DOHH2 (cell line): ENCODE measurements around the gene PLCL1.

Experiments
- H3F3A ChIP-seq: fragments of 200-600 bp; sonication (generic), shearing (Covaris generic); 2 replicates; pipeline ENCODE4 v1.6.0; 2016; ENCODE audit warnings: antibody characterized with exemption, mild to moderate bottlenecking; ENCODE audit not compliant: control insufficient read depth, insufficient read depth
- H3K27ac ChIP-seq: fragments of 200-600 bp; sonication (generic); 2 replicates; pipeline ENCODE4 v1.5.1; 2014; ENCODE audit warnings: low read depth, mild to moderate bottlenecking, low read length, moderate library complexity
- H3K27me3 ChIP-seq: fragments of 200-600 bp; sonication (generic); 2 replicates; pipeline ENCODE4 v1.6.1; 2014; ENCODE audit warnings: mild to moderate bottlenecking, low read length, mixed read lengths; ENCODE audit not compliant: control insufficient read depth
- H3K36me3 ChIP-seq: fragments of 200-600 bp; sonication (generic); 2 replicates; pipeline ENCODE4 v1.6.1; 2014; ENCODE audit warnings: mild to moderate bottlenecking, low read length, moderate library complexity, mixed read lengths; ENCODE audit not compliant: control insufficient read depth
- H3K4me1 ChIP-seq: fragments of 200-600 bp; sonication (generic); 2 replicates; pipeline ENCODE4 v1.6.1; 2014; ENCODE audit warnings: mild to moderate bottlenecking, low read length, mixed read lengths; ENCODE audit not compliant: control insufficient read depth
- H3K4me2 ChIP-seq: fragments of 200-600 bp; sonication (generic); 2 replicates; pipeline ENCODE4 v1.6.0; 2014; ENCODE audit warnings: mild to moderate bottlenecking, low read length, moderate library complexity
- H3K4me3 ChIP-seq: fragments of 200-600 bp; sonication (generic); 2 replicates; pipeline ENCODE4 v1.5.1; 2014; ENCODE audit warnings: mild to moderate bottlenecking, low read length, mixed read lengths
- H3K79me2 ChIP-seq: fragments of 200-600 bp; sonication (generic); 2 replicates; pipeline ENCODE4 v1.6.1; 2014; ENCODE audit warnings: mild to moderate bottlenecking, low read length, mixed read lengths; ENCODE audit not compliant: control insufficient read depth
- H3K9me2 ChIP-seq: fragments of 200-600 bp; sonication (generic); replicated peaks from 2 replicates; pipeline ENCODE4 v1.6.1; 2014; ENCODE audit warnings: mild to moderate bottlenecking, low read length, mixed read lengths; ENCODE audit not compliant: control insufficient read depth
- H3K9me3 ChIP-seq: fragments of 200-600 bp; sonication (generic); 2 replicates; pipeline ENCODE4 v1.6.1; 2014; ENCODE audit warnings: antibody characterized with exemption, low read length, mixed read lengths; ENCODE audit not compliant: control insufficient read depth, insufficient read depth
- H4K20me1 ChIP-seq: fragments of 200-600 bp; sonication (generic); 2 replicates; pipeline ENCODE4 v1.6.0; 2014; ENCODE audit warnings: low read depth, mild to moderate bottlenecking, antibody characterized with exemption, low read length, moderate library complexity; ENCODE audit not compliant: control insufficient read depth, insufficient read depth
- EZH2phosphoT487 ChIP-seq: fragments of 200-600 bp; sonication (generic); IDR thresholded peaks from 2 replicates; pipeline ENCODE4 v1.6.1; 2017; ENCODE audit warnings: borderline replicate concordance, mild to moderate bottlenecking, antibody characterized with exemption, low read length, moderate library complexity, mixed read lengths
- TF ChIP-seq, protein P1 (sequence below): fragments of 200-600 bp; sonication (generic); IDR thresholded peaks from one replicate; pipeline ENCODE4 v1.5.1; 2014; ENCODE audit warnings: antibody characterized with exemption, mild to moderate bottlenecking, low read depth, low read length; ENCODE audit not compliant: poor library complexity, severe bottlenecking

Gene PLCL1

DNA sequence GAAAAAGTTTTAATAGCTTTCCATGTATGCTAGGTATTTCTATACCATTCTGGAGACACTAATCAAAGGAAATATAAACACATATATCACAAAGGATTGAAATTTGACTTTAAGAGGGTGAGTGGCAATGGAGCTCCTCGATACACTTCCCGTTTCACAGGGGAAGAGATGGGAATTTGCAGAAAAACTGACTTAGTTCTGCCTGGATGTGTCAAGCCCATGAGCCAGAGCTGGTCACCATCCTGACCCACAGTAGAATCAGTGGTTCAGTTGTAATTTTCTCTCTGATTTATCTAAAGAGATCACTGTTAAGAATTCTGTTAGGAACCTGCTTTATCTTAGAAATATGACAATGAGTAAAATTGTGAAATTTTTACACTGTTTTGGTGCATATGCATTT lies 34.2 kb downstream of the PLCL1 start:
- TF ChIP-seq, protein P1, sequence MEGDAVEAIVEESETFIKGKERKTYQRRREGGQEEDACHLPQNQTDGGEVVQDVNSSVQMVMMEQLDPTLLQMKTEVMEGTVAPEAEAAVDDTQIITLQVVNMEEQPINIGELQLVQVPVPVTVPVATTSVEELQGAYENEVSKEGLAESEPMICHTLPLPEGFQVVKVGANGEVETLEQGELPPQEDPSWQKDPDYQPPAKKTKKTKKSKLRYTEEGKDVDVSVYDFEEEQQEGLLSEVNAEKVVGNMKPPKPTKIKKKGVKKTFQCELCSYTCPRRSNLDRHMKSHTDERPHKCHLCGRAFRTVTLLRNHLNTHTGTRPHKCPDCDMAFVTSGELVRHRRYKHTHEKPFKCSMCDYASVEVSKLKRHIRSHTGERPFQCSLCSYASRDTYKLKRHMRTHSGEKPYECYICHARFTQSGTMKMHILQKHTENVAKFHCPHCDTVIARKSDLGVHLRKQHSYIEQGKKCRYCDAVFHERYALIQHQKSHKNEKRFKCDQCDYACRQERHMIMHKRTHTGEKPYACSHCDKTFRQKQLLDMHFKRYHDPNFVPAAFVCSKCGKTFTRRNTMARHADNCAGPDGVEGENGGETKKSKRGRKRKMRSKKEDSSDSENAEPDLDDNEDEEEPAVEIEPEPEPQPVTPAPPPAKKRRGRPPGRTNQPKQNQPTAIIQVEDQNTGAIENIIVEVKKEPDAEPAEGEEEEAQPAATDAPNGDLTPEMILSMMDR = no peak
- no peak for TF ChIP-seq EZH2phosphoT487
- H4K20me1 ChIP-seq = no peaks in the 10 kb centered on the region
- H3K4me1 ChIP-seq = no peaks in the 10 kb centered on the region
- H3K4me3 ChIP-seq = no peak overlapping the region
- no peaks in the 10 kb centered on the region for H3K36me3 ChIP-seq
- peaks cover 25% of the 10 kb centered on the region for H3K27me3 ChIP-seq
- no peaks in the 10 kb centered on the region for H3K79me2 ChIP-seq
- H3F3A ChIP-seq = no peaks in the 10 kb centered on the region
- no peaks in the 10 kb centered on the region for H3K9me2 ChIP-seq
- no peaks in the 10 kb centered on the region for H3K9me3 ChIP-seq
- no peak overlapping the region for H3K4me2 ChIP-seq
- H3K27ac ChIP-seq = no peak overlapping the region

- Histone ChIP-seq H3K27me3 (peaks cover 25% of the 10 kb centered on the region), H3K36me3 (no peaks in the 10 kb centered on the region), H3K27ac (no peak overlapping the region), H3F3A (no peaks in the 10 kb centered on the region), H4K20me1 (no peaks in the 10 kb centered on the region), H3K9me2 (no peaks in the 10 kb centered on the region), H3K4me1 (no peaks in the 10 kb centered on the region), H3K9me3 (no peaks in the 10 kb centered on the region), H3K4me2 (no peak overlapping the region), H3K4me3 (no peak overlapping the region), H3K79me2 (no peaks in the 10 kb centered on the region)
- TF ChIP-seq, protein P1 = no peak
- TF ChIP-seq EZH2phosphoT487 = no peak
These were observed 34.9 kb downstream of the PLCL1 start for GRCh38 chr2:197839327-197839726.

- H4K20me1 ChIP-seq = no peaks in the 10 kb centered on the region
- H3K27ac ChIP-seq = no peak overlapping the region
- H3K9me2 ChIP-seq = no peaks in the 10 kb centered on the region
- H3K4me1 ChIP-seq = no peaks in the 10 kb centered on the region
- H3K9me3 ChIP-seq = no peaks in the 10 kb centered on the region
- TF ChIP-seq, protein P1 = no peak
- no peak for TF ChIP-seq EZH2phosphoT487
- peaks cover 25% of the 10 kb centered on the region for H3K27me3 ChIP-seq
- H3K4me3 ChIP-seq = no peak overlapping the region
- no peaks in the 10 kb centered on the region for H3F3A ChIP-seq
- no peaks in the 10 kb centered on the region for H3K36me3 ChIP-seq
- no peak overlapping the region for H3K4me2 ChIP-seq
- H3K79me2 ChIP-seq = no peaks in the 10 kb centered on the region
These were observed 35.5 kb downstream of the PLCL1 start for GRCh38 chr2:197839856-197840255.

DNA sequence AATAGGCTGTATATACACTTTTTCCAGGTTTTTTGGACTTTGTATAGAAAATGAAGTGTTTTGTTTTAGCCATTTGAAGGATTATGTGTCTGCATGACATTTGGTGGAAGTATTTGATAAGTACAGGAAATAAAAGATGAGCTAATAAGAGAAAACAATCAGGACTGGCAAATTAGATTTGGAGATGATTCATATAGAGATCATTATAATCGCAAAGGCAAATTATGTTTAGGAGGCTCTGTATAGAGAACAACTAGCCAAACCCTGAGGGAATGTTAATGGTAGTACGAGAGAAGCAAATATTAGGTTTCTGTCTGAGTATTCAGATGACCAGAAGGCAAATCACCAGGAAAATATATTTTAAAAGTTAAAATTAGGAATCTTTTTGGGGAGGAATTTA lies 41.7 kb downstream of the PLCL1 start:
- H3K79me2 ChIP-seq = no peaks in the 10 kb centered on the region
- TF ChIP-seq EZH2phosphoT487 = no peak
- TF ChIP-seq, protein P1 = no peak
- H3K36me3 ChIP-seq = no peaks in the 10 kb centered on the region
- no peaks in the 10 kb centered on the region for H3F3A ChIP-seq
- H3K4me1 ChIP-seq = no peaks in the 10 kb centered on the region
- no peaks in the 10 kb centered on the region for H3K9me3 ChIP-seq
- no peak overlapping the region for H3K27ac ChIP-seq
- 0 out of 2 replicates have a peak, but pooled peaks cover 10% of the 10 kb centered on the region for H3K27me3 ChIP-seq
- H3K4me2 ChIP-seq = no peak overlapping the region
- no peak overlapping the region for H3K4me3 ChIP-seq
- no peaks in the 10 kb centered on the region for H3K9me2 ChIP-seq
- no peaks in the 10 kb centered on the region for H4K20me1 ChIP-seq
